NK-92 treated with Interleukin-12 subunit alpha and Interleukin-12 subunit beta, amount 100 ng/mL, for 24 hours (cell line): ENCODE data around the gene CABP7.

Source experiments
- DNase-seq: peaks from one replicate; lab custom pipeline; 2025; lab: John Stamatoyannopoulos, UW

The CABP7 gene

DNA sequence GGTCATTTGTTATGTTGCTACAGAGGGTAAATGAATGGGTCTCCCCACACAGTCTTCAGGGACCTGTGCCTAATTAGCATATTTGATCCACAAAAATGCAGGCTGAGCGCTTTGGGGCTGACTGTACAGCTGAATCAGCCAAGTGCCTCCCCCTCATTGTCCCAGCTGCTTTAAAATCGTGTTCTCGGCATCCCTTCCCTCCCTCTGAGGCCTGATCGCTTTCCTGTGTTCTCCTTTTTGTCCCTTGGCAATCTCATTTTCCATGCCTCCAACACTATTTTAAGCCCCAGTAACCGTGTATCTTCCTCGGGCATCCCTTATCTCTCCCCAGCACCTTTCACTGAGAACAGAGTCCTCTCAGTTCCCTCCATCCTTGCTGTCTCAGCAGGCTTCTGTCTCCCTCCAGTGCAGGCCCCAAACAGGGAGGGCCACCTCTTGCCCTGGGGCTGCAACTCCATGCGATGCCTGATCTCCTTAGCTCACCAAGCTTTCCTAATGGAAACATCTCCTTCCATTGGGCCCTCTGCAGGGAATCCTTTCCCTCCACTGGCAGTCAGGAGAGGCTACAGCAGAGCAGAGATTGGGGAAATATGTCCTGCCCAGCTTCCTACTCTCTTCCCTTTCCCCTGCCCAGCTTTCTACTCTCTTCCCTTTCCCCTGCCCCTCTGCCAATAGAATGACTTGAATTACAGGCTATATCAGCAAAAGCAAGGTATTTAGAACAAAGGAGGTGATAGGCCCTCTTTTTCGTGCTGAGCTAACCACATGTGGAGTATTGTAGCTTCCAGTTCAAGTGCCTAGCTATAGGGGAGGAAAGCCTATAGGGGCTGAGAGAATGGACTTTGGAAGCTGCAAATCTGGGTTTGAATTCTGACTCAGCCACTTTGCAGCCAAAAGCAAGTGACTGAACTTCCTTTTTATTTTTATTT, 61.2 kb downstream of the CABP7 start:
- no peak for DNase-seq
